Measurements from ENCODE around the gene ZNF226. TPM values are rescaled to one million over a fixed set of nuclear protein-coding genes. Genes with fewer than 3 reads are reported as not detected.
"Not testable (repeated sequence)": the region's sequence is repeated elsewhere in the genome, so short reads cannot be mapped to it uniquely, and the experiment has no call there.

Gene ZNF226
- total and polyA plus RNA-seq, 4 experiments from 2014 or later, result 23.4 to 55.6 (median 38.1) TPM

- Mint-ChIP-seq H3K9me3 (peaks cover 2 to 68% (median 46%) of the 10 kb centered on the region in 8 donors), H3K36me3 (peaks cover 79 to 87% of the 10 kb centered on the region in 2 donors), H3K27me3 (no peaks in the 10 kb centered on the region), H3K4me3 (no peak overlapping the region), H3K4me1 (no peaks in the 10 kb centered on the region), H3K27ac (no peak overlapping the region)
- CTCF ChIA-PET (ENCODE audit: partially characterized antibody), result no interaction called here
- no peak overlapping the region for H3K4me3 ChIP-seq (ENCODE audit: low read length in 2 of 2)
- H3K36me3 ChIP-seq (ENCODE audit: insufficient read depth, low read length), result peaks cover 36% of the 10 kb centered on the region
- DNase-seq, result no peak
- intact Hi-C loops (cut with micrococcal nuclease), result no loop called here
- H3K4me1 ChIP-seq (ENCODE audit: insufficient read depth, low read length), result no peaks in the 10 kb centered on the region
- H3K27me3 ChIP-seq (ENCODE audit: insufficient read depth, low read length), result no peaks in the 10 kb centered on the region
- H3K27ac ChIP-seq (ENCODE audit: low read depth, low read length), result no peak overlapping the region
- POLR2A ChIA-PET (ENCODE audit: partially characterized antibody), result interaction anchor here (0.8 to 2.3 kb wide), 2 partner anchors 14 to 62 kb away, joined by 4 to 5 read pairs; partner anchors contain the start of gene ZNF226
- peaks cover 7 to 25% of the 10 kb centered on the region in 2 donors for H3K9me3 ChIP-seq (ENCODE audit: control insufficient read depth in 1 of 2, low read length in 2 of 2)
These were observed 13.4 kb upstream of the ZNF226 start for GRCh38 chr19:44151491-44151890.

GRCh38 chr19:44156475-44156874 lies 8.4 kb upstream of the ZNF226 start:
- peaks cover 17% of the 10 kb centered on the region for H3K36me3 ChIP-seq (ENCODE audit: insufficient read depth, low read length)
- Mint-ChIP-seq H3K36me3 (peaks cover 58 to 69% of the 10 kb centered on the region in 2 donors), H3K9me3 (peaks cover 4 to 92% (median 76%) of the 10 kb centered on the region in 8 donors), H3K27me3 (no peaks in the 10 kb centered on the region), H3K4me1 (no peaks in the 10 kb centered on the region), H3K4me3 (no peak overlapping the region), H3K27ac (no peak overlapping the region)
- no peaks in the 10 kb centered on the region for H3K4me1 ChIP-seq (ENCODE audit: insufficient read depth, low read length)
- no peak for DNase-seq
- intact Hi-C loops (cut with micrococcal nuclease), result no loop called here
- no peaks in the 10 kb centered on the region for H3K27me3 ChIP-seq (ENCODE audit: insufficient read depth, low read length)
- H3K9me3 ChIP-seq (ENCODE audit: control insufficient read depth in 1 of 2, low read length in 2 of 2), result peaks cover 13 to 46% of the 10 kb centered on the region in 2 donors
- ChIA-PET POLR2A (ENCODE audit: partially characterized antibody) (no interaction called here), CTCF (ENCODE audit: partially characterized antibody) (no interaction called here)
- H3K27ac ChIP-seq (ENCODE audit: low read depth, low read length), result no peak overlapping the region
- no peak overlapping the region for H3K4me3 ChIP-seq (ENCODE audit: low read length in 2 of 2)

- peak overlapping the region in 2 of 8 donors; percentile 2 to 98 for H3K4me3 Mint-ChIP-seq
- peaks cover 0 to 18% of the 10 kb centered on the region in 2 donors for H3K9me3 ChIP-seq (ENCODE audit: control insufficient read depth in 1 of 2, low read length in 2 of 2)
- H3K9me3 Mint-ChIP-seq, result peaks cover 6 to 90% (median 68%) of the 10 kb centered on the region in 8 donors
- peaks cover 39 to 43% of the 10 kb centered on the region in 2 donors for H3K36me3 Mint-ChIP-seq
- ChIA-PET POLR2A (ENCODE audit: partially characterized antibody) (interaction anchor here (1.1 to 4.5 kb wide), 7 partner anchors 12 to 336 kb away, joined by 3 to 35 read pairs (median 17); partner anchors contain the start of genes ZNF180, ZNF224, ZNF227 and ZNF234), CTCF (ENCODE audit: partially characterized antibody) (interaction anchor here (0.6 kb wide), 1 partner anchor 49 kb away, joined by 3 read pairs; the partner anchor contains the start of gene ZNF227)
- DNase-seq, result no peak
- peaks cover 23% of the 10 kb centered on the region for H3K4me1 ChIP-seq (ENCODE audit: insufficient read depth, low read length)
- H3K4me1 Mint-ChIP-seq, result peaks cover 21 to 34% (median 27%) of the 10 kb centered on the region in 4 donors
- no peak overlapping the region for H3K27ac Mint-ChIP-seq
- no peak overlapping the region for H3K4me3 ChIP-seq (ENCODE audit: low read length in 2 of 2)
- peaks cover 0 to 1% of the 10 kb centered on the region in 2 donors for H3K27me3 Mint-ChIP-seq
- no peak overlapping the region for H3K27ac ChIP-seq (ENCODE audit: low read depth, low read length)
- H3K27me3 ChIP-seq (ENCODE audit: insufficient read depth, low read length), result no peaks in the 10 kb centered on the region
- intact Hi-C loops (cut with micrococcal nuclease), result loop anchor here (1.0 kb wide), 2 partner anchors 44 to 161 kb away; partner anchors contain the start of gene ZNF230
- H3K36me3 ChIP-seq (ENCODE audit: insufficient read depth, low read length), result peaks cover 9% of the 10 kb centered on the region
These were observed 1.1 kb upstream of the ZNF226 start for GRCh38 chr19:44163789-44164188.

GRCh38 chr19:44164327-44164672 lies 600 bp upstream of the ZNF226 start:
- H3K9me3 Mint-ChIP-seq, result peaks cover 6 to 90% (median 68%) of the 10 kb centered on the region in 8 donors
- POLR2A ChIA-PET (ENCODE audit: partially characterized antibody), result interaction anchor here (1.1 to 4.5 kb wide), 14 partner anchors 11 to 336 kb away, joined by 3 to 35 read pairs (median 6); partner anchors contain the start of genes ZNF180, ZNF224, ZNF225 and ZNF227
- CTCF ChIA-PET (ENCODE audit: partially characterized antibody), result interaction anchor here (0.6 to 1.4 kb wide), 3 partner anchors 48 to 61 kb away, joined by 3 read pairs; partner anchors contain the start of gene ZNF227
- Histone ChIP-seq H3K4me3 (ENCODE audit: low read length in 2 of 2) (peak overlapping the region; percentile 75 to 81), H3K27me3 (ENCODE audit: insufficient read depth, low read length) (no peaks in the 10 kb centered on the region), H3K27ac (ENCODE audit: low read depth, low read length) (no peak overlapping the region), H3K9me3 (ENCODE audit: control insufficient read depth in 1 of 2, low read length in 2 of 2) (peaks cover 0 to 17% of the 10 kb centered on the region in 2 donors), H3K36me3 (ENCODE audit: insufficient read depth, low read length) (peaks cover 11% of the 10 kb centered on the region), H3K4me1 (ENCODE audit: insufficient read depth, low read length) (peaks cover 23% of the 10 kb centered on the region)
- DNase-seq, result no peak
- H3K27ac Mint-ChIP-seq, result peak overlapping the region in 6 of 7 donors; percentile 82 to 98 (median 96)
- H3K27me3 Mint-ChIP-seq, result peaks cover 0 to 1% of the 10 kb centered on the region in 2 donors
- intact Hi-C loops (cut with micrococcal nuclease), result loop anchor here (1.0 kb wide), 2 partner anchors 43 to 162 kb away; partner anchors contain the start of gene ZNF230
- peaks cover 21 to 34% (median 27%) of the 10 kb centered on the region in 4 donors for H3K4me1 Mint-ChIP-seq
- H3K36me3 Mint-ChIP-seq, result peaks cover 42 to 47% of the 10 kb centered on the region in 2 donors
- peak overlapping the region; percentile 94 to 98 (median 98) for H3K4me3 Mint-ChIP-seq

GRCh38 chr19:44170660-44171059 lies 5.8 kb downstream of the ZNF226 start:
- peaks cover 16% of the 10 kb centered on the region for H3K4me1 ChIP-seq (ENCODE audit: insufficient read depth, low read length)
- intact Hi-C loops (cut with micrococcal nuclease); DNase-seq; H3K27me3 Mint-ChIP-seq; POLR2A ChIA-PET (ENCODE audit: partially characterized antibody); H3K27ac ChIP-seq (ENCODE audit: low read depth, low read length); H3K27ac Mint-ChIP-seq; CTCF ChIA-PET (ENCODE audit: partially characterized antibody); H3K27me3 ChIP-seq (ENCODE audit: insufficient read depth, low read length); H3K4me3 Mint-ChIP-seq; H3K4me3 ChIP-seq (ENCODE audit: low read length in 2 of 2): not testable (repeated sequence)
- Mint-ChIP-seq H3K36me3 (peaks cover 83 to 88% of the 10 kb centered on the region in 2 donors), H3K9me3 (peaks cover 6 to 86% (median 72%) of the 10 kb centered on the region in 8 donors), H3K4me1 (peaks cover 13 to 22% (median 18%) of the 10 kb centered on the region in 4 donors)
- H3K9me3 ChIP-seq (ENCODE audit: control insufficient read depth in 1 of 2, low read length in 2 of 2), result peaks cover 4 to 29% of the 10 kb centered on the region in 2 donors
- H3K36me3 ChIP-seq (ENCODE audit: insufficient read depth, low read length), result peaks cover 67% of the 10 kb centered on the region

GRCh38 chr19:44176590-44176989 lies 11.7 kb downstream of the ZNF226 start:
- Histone ChIP-seq H3K9me3 (ENCODE audit: control insufficient read depth in 1 of 2, low read length in 2 of 2) (peaks cover 4 to 62% of the 10 kb centered on the region in 2 donors), H3K36me3 (ENCODE audit: insufficient read depth, low read length) (peaks cover 50% of the 10 kb centered on the region), H3K27ac (ENCODE audit: low read depth, low read length) (no peak overlapping the region), H3K4me3 (ENCODE audit: low read length in 2 of 2) (no peak overlapping the region), H3K4me1 (ENCODE audit: insufficient read depth, low read length) (no peaks in the 10 kb centered on the region), H3K27me3 (ENCODE audit: insufficient read depth, low read length) (no peaks in the 10 kb centered on the region)
- H3K27ac Mint-ChIP-seq, result no peak overlapping the region
- no peak for DNase-seq
- ChIA-PET CTCF (ENCODE audit: partially characterized antibody) (no interaction called here), POLR2A (ENCODE audit: partially characterized antibody) (interaction anchor here (1.6 kb wide), 1 partner anchor 12 kb away, joined by 5 read pairs; the partner anchor contains the start of gene ZNF226)
- peaks cover 0 to 97% (median 87%) of the 10 kb centered on the region in 8 donors for H3K9me3 Mint-ChIP-seq
- intact Hi-C loops (cut with micrococcal nuclease), result no loop called here
- peaks cover 67 to 69% of the 10 kb centered on the region in 2 donors for H3K36me3 Mint-ChIP-seq
- no peak overlapping the region for H3K4me3 Mint-ChIP-seq
- H3K4me1 Mint-ChIP-seq, result peaks cover 0 to 4% (median 0%) of the 10 kb centered on the region in 4 donors
- no peaks in the 10 kb centered on the region for H3K27me3 Mint-ChIP-seq

GRCh38 chr19:44180968-44181367 lies 16.1 kb downstream of the ZNF226 start:
- Mint-ChIP-seq H3K4me1 (no peaks in the 10 kb centered on the region), H3K9me3 (peaks cover 3 to 97% (median 81%) of the 10 kb centered on the region in 8 donors), H3K36me3 (peaks cover 33 to 39% of the 10 kb centered on the region in 2 donors), H3K4me3 (no peak overlapping the region), H3K27me3 (no peaks in the 10 kb centered on the region), H3K27ac (no peak overlapping the region)
- H3K4me3 ChIP-seq (ENCODE audit: low read length in 2 of 2), result no peak overlapping the region
- ChIA-PET POLR2A (ENCODE audit: partially characterized antibody) (no interaction called here), CTCF (ENCODE audit: partially characterized antibody) (no interaction called here)
- intact Hi-C loops (cut with micrococcal nuclease), result no loop called here
- no peaks in the 10 kb centered on the region for H3K4me1 ChIP-seq (ENCODE audit: insufficient read depth, low read length)
- H3K27me3 ChIP-seq (ENCODE audit: insufficient read depth, low read length), result no peaks in the 10 kb centered on the region
- no peak for DNase-seq
- H3K9me3 ChIP-seq (ENCODE audit: control insufficient read depth in 1 of 2, low read length in 2 of 2), result peaks cover 7 to 59% of the 10 kb centered on the region in 2 donors
- no peak overlapping the region for H3K27ac ChIP-seq (ENCODE audit: low read depth, low read length)
- peaks cover 6% of the 10 kb centered on the region for H3K36me3 ChIP-seq (ENCODE audit: insufficient read depth, low read length)

All from CD4-positive, alpha-beta memory T cell (primary cell).